WTC11 (cell line): ENCODE results near the gene VSTM2A. TPM values are rescaled to one million over a fixed set of nuclear protein-coding genes. Genes with fewer than 3 reads are reported as not detected.
"Not testable (repeated sequence)": the region's sequence is repeated elsewhere in the genome, so short reads cannot be mapped to it uniquely, and the experiment has no call there.

Experiments
- ATAC-seq: fragments of 200-7000 bp; cut with Tn5 transposase; 2 replicates; pipeline ENCODE4 v1.10.0; 2021; ENCODE audit warnings: mild to moderate bottlenecking, moderate library complexity
- Bru-seq: library from RNA; stranded (reverse); fragments of 400-500 nt; gene quantifications from one replicate; lab custom pipeline; 2021; lab: Mats Ljungman, UMichigan
- CTCF ChIA-PET: fragments of 300-600 bp; sonication (Branson Sonifier 250); formaldehyde crosslinking; loops from one replicate; lab custom pipeline; 2021; ENCODE audit warnings: antibody characterized with exemption; lab: Charles Lee
- POLR2A ChIA-PET: fragments of 350-600 bp; sonication (Branson Sonifier 250); formaldehyde crosslinking; loops from one replicate; lab custom pipeline; 2021; ENCODE audit warnings: antibody characterized with exemption; lab: Charles Lee
- DNase-seq: peaks from one replicate; pipeline ENCODE4 v3.0.0; 2021; ENCODE audit warnings: low spot score
- H3K27ac Mint-ChIP-seq: 2 replicates; pipeline ENCODE4 v1.8.0; 2021; ENCODE audit warnings: mixed read lengths
- H3K27me3 Mint-ChIP-seq: 2 replicates; pipeline ENCODE4 v1.8.0; 2021; ENCODE audit warnings: low read depth, mild to moderate bottlenecking, moderate library complexity, mixed read lengths
- H3K36me3 Mint-ChIP-seq: 2 replicates; pipeline ENCODE4 v1.8.0; 2021; ENCODE audit warnings: mixed read lengths
- H3K4me1 Mint-ChIP-seq: 2 replicates; pipeline ENCODE4 v1.8.0; 2022; ENCODE audit warnings: mixed read lengths
- H3K4me3 Mint-ChIP-seq: 2 replicates; pipeline ENCODE4 v1.8.0; 2021; ENCODE audit warnings: mild to moderate bottlenecking, moderate library complexity, mixed read lengths
- H3K9me3 Mint-ChIP-seq: 2 replicates; pipeline ENCODE4 v1.8.0; 2021; ENCODE audit warnings: mixed read lengths
- ARID4B ChIP-seq: sonication (generic); formaldehyde crosslinking; IDR thresholded peaks from 2 replicates; pipeline ENCODE4 v1.8.0; 2023; ENCODE audit warnings: missing genetic modification reagents, mild to moderate bottlenecking, borderline replicate concordance
- CBFB ChIP-seq: sonication (generic); formaldehyde crosslinking; IDR thresholded peaks from 2 replicates; pipeline ENCODE4 v1.8.1; 2022; ENCODE audit warnings: mild to moderate bottlenecking, low read depth, missing genetic modification reagents
- ETV6 ChIP-seq: sonication (generic); formaldehyde crosslinking; IDR thresholded peaks from 2 replicates; pipeline ENCODE4 v1.8.1; 2022; ENCODE audit warnings: mild to moderate bottlenecking, missing genetic modification reagents
- FOXP4 ChIP-seq: sonication (generic); formaldehyde crosslinking; IDR thresholded peaks from 2 replicates; pipeline ENCODE4 v1.8.0; 2022; ENCODE audit warnings: mild to moderate bottlenecking, missing genetic modification reagents
- HMGXB4 ChIP-seq: sonication (generic); formaldehyde crosslinking; IDR thresholded peaks from 2 replicates; pipeline ENCODE4 v1.8.1; 2023; ENCODE audit warnings: mild to moderate bottlenecking, moderate library complexity, missing genetic modification reagents
- JAZF1 ChIP-seq: fragments of 250-450 bp; sonication (Bioruptor Pico); IDR thresholded peaks from 2 replicates; pipeline ENCODE4 v1.9.0; 2021; ENCODE audit warnings: moderate library complexity, mild to moderate bottlenecking, inconsistent platforms
- NR3C1 ChIP-seq: sonication (generic); formaldehyde crosslinking; conservative IDR thresholded peaks from 2 replicates; pipeline ENCODE4 v1.8.1; 2023; ENCODE audit warnings: low read depth, mild to moderate bottlenecking, missing genetic modification reagents
- TCF7 ChIP-seq: sonication (generic); formaldehyde crosslinking; IDR thresholded peaks from 2 replicates; pipeline ENCODE4 v1.8.0; 2022; ENCODE audit warnings: mild to moderate bottlenecking, low read depth, missing genetic modification reagents, moderate library complexity
- TEAD1 ChIP-seq: sonication (generic); formaldehyde crosslinking; IDR thresholded peaks from 2 replicates; pipeline ENCODE4 v1.8.0; 2022; ENCODE audit warnings: mild to moderate bottlenecking, missing genetic modification reagents
- ZNF138 ChIP-seq: sonication (generic); formaldehyde crosslinking; conservative IDR thresholded peaks from 2 replicates; pipeline ENCODE4 v1.8.1; 2022; ENCODE audit warnings: mild to moderate bottlenecking, moderate library complexity, missing genetic modification reagents
- ZNF423 ChIP-seq: fragments of 250-450 bp; sonication (Bioruptor Pico); IDR thresholded peaks from 2 replicates; pipeline ENCODE4 v2.1.2; 2022; ENCODE audit warnings: mild to moderate bottlenecking, moderate library complexity
- ZSCAN18 ChIP-seq: fragments of 250-450 bp; sonication (Bioruptor Pico); IDR thresholded peaks from 2 replicates; pipeline ENCODE4 v2.1.2; 2022; ENCODE audit warnings: mild to moderate bottlenecking, moderate library complexity
- long read RNA-seq, 3 experiments: library from RNA in 1 of 3; library from capped mRNA in 1 of 3; library from polyadenylated mRNA in 1 of 3; unstranded in 2 of 3; stranded (forward) in 1 of 3; transcript quantifications; one replicate each; pipeline ENCODE4 v2.0.0, GENCODE V29; 2021
- total RNA-seq: library from RNA; stranded (reverse); gene quantifications from 3 replicates; pipeline ENCODE4 v1.2.3, GENCODE V29; 2021

VSTM2A gene
- total RNA-seq (0.57 to 2.0 TPM (median 0.98 TPM) in 3 replicates), Bru-seq, nascent RNA (percentile 20 among the genes with signal in this experiment)
- long read RNA-seq, experiment 1, result 0 reads
- long read RNA-seq, experiment 2, result 0 reads
- long read RNA-seq, experiment 3, partial matches to known transcripts, result 1 of 1 reads
- long read RNA-seq, experiment 3, other reads (novel, unspliced or antisense), result 0 of 1 reads

- DNase-seq (peak; percentile 60), ATAC-seq (peak; percentile 35)
- no peaks in the 10 kb centered on the region; the same call in 1 of the 2 replicates for H3K9me3 Mint-ChIP-seq
- peak within 1 kb of the TSS; percentile 82 for H3K4me3 Mint-ChIP-seq
- no peak within 1 kb of the TSS for H3K27ac Mint-ChIP-seq
- TF ChIP-seq NR3C1 (CRISPR knock-in tag) (0 out of 2 replicates have a peak, but pooled peaks have one; percentile 46), CBFB (CRISPR knock-in tag) (0 out of 2 replicates have a peak, but pooled peaks have one; percentile 50), ARID4B (CRISPR knock-in tag) (peak; percentile 59; the same call in 1 of the 2 replicates), ZNF423 (CRISPR knock-in tag) (peak; percentile 95), TCF7 (no peak), ZSCAN18 (CRISPR knock-in tag) (no peak), JAZF1 (CRISPR knock-in tag) (no peak), ZNF138 (CRISPR knock-in tag) (0 out of 2 replicates have a peak, but pooled peaks have one; percentile 8), FOXP4 (CRISPR knock-in tag) (peak; percentile 81), ETV6 (CRISPR knock-in tag) (peak; percentile 46; the same call in 1 of the 2 replicates), TEAD1 (CRISPR knock-in tag) (0 out of 2 replicates have a peak, but pooled peaks have one; percentile 49), HMGXB4 (CRISPR knock-in tag) (peak; percentile 61; the same call in 1 of the 2 replicates)
- H3K36me3 Mint-ChIP-seq, result no peaks in the 10 kb centered on the region
- CTCF ChIA-PET, result interaction anchor here (0.9 kb wide), 1 partner anchor 9 kb away, joined by 4 read pairs; no protein-coding TSS in a partner anchor
- POLR2A ChIA-PET, result no interaction called here
- peaks cover 27% of the 10 kb centered on the region for H3K4me1 Mint-ChIP-seq
- peaks cover 67% of the 10 kb centered on the region for H3K27me3 Mint-ChIP-seq
Measured at GRCh38 chr7:54541669-54542625, at the start of gene VSTM2A. Gene VSTM2A, plus strand, starts transcription at chr7:54542375. Its CDS starts 356 bp downstream, at chr7:54542731.

- CTCF ChIA-PET, ATAC-seq, H3K4me1 Mint-ChIP-seq, H3K27ac Mint-ChIP-seq, H3K4me3 Mint-ChIP-seq, DNase-seq, H3K27me3 Mint-ChIP-seq, POLR2A ChIA-PET: not testable (repeated sequence)
- peaks cover 57% of the 10 kb centered on the region for H3K9me3 Mint-ChIP-seq
- peaks cover 31% of the 10 kb centered on the region for H3K36me3 Mint-ChIP-seq
Measured at GRCh38 chr7:54504531-54504930, 37.6 kb upstream of the VSTM2A start.
